IPS-18a (cell line): ENCODE measurements around the gene SLC22A2.

Source experiments
- H3K27ac ChIP-seq: one replicate; pipeline ENCODE4 v1.5.1; 2013; ENCODE audit warnings: low read length
- H3K27me3 ChIP-seq: one replicate; pipeline ENCODE4 v1.6.1; 2013; ENCODE audit warnings: mild to moderate bottlenecking, low read length; ENCODE audit not compliant: control insufficient read depth, insufficient read depth
- H3K36me3 ChIP-seq: one replicate; pipeline ENCODE4 v1.6.1; 2013; ENCODE audit warnings: low read depth, low read length; ENCODE audit not compliant: control insufficient read depth
- H3K4me1 ChIP-seq: one replicate; pipeline ENCODE4 v1.6.1; 2013; ENCODE audit warnings: low read depth, low read length; ENCODE audit not compliant: control insufficient read depth
- H3K4me3 ChIP-seq: one replicate; pipeline ENCODE4 v1.5.1; 2013; ENCODE audit warnings: low read length
- H3K9ac ChIP-seq: one replicate; pipeline ENCODE4 v1.6.1; 2013; ENCODE audit warnings: mild to moderate bottlenecking, low read length, moderate library complexity
- H3K9me3 ChIP-seq: one replicate; pipeline ENCODE4 v1.6.1; 2013; ENCODE audit warnings: low read depth, low read length; ENCODE audit not compliant: control insufficient read depth

The SLC22A2 gene

DNA sequence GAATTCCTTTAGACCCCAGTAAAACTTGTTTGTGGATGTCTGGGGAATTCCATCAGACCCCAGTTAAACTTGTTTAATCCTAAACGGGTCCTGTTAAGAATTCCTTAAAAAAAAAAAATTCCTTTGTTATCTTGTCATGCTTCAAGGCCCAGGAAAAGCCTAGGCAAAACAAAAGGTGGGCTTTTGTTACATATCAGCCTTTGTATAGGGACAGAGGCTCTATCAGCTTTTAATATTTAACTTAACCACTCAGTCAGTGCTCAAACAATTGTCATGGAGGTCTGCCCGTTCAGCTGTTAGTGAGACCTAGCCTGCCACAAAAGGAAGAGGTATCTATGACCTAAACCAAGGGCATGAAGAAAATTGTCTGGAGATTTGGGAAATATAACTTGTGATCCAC lies 83.9 kb downstream of the SLC22A2 start:
- no peaks in the 10 kb centered on the region for H3K36me3 ChIP-seq
- no peaks in the 10 kb centered on the region for H3K27me3 ChIP-seq
- H3K4me3 ChIP-seq = no peak overlapping the region
- no peak overlapping the region for H3K27ac ChIP-seq
- no peak overlapping the region for H3K9ac ChIP-seq
- no peaks in the 10 kb centered on the region for H3K9me3 ChIP-seq
- peaks cover 20% of the 10 kb centered on the region for H3K4me1 ChIP-seq

DNA sequence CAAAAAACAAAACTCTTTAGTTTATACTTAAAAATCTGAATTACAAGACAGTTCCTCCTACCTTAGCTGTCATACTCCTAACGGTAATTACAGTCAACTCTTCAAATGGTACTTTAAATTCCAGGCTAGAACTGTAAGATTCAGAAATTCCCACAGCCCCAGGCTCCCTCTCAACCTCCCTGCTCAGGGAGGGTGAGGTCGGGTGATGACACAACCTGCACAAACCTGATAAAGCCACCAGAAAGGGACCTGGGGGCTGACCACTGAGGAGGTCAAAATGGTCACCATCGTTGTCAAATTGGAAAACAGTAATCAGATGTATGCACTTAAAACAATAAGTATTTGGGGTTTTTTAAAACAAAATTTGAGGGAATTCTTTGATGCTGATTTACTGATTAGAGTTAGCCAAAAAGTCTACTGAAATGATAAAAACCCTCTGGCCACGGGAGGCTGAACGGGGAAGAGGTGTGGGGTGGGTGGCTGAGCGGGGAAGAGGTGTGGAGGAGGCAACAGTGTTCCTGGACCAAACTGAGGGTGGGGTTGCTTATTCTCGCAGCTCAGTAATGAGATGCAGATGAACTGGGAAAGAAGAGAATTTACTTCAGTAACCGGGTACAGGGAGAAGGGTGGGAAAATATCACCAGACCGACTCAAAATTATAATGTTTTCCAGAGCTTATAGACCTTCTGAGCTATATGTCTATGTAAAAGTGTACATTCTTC lies 84.7 kb downstream of the SLC22A2 start:
- Histone ChIP-seq H3K9me3 (no peaks in the 10 kb centered on the region), H3K4me3 (no peak overlapping the region), H3K9ac (no peak overlapping the region), H3K36me3 (no peaks in the 10 kb centered on the region), H3K4me1 (peaks cover 20% of the 10 kb centered on the region), H3K27me3 (no peaks in the 10 kb centered on the region), H3K27ac (no peak overlapping the region)

DNA sequence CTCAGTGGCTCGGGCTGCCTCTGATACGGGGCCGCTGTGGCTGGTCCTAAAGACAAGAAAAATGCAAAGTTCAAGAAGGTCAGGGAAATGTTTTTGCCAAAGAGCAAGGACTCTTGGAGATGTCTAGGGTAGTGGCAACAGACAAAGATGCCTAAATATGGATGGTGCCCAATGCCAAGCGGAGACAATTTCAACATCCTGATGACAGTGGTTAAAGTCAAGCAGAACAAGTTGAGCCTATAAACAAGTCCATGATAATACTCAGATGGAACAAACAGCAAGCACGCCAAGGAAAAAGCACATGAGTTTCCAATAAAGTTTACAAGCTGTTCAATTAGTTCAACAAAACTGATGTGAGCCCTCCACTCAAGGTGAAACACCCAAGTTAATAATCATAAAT lies 85.9 kb downstream of the SLC22A2 start:
- H3K4me1 ChIP-seq = peaks cover 20% of the 10 kb centered on the region
- H3K9ac ChIP-seq = no peak overlapping the region
- H3K4me3 ChIP-seq = no peak overlapping the region
- H3K36me3 ChIP-seq = no peaks in the 10 kb centered on the region
- H3K27ac ChIP-seq = no peak overlapping the region
- no peaks in the 10 kb centered on the region for H3K27me3 ChIP-seq
- H3K9me3 ChIP-seq = no peaks in the 10 kb centered on the region

DNA sequence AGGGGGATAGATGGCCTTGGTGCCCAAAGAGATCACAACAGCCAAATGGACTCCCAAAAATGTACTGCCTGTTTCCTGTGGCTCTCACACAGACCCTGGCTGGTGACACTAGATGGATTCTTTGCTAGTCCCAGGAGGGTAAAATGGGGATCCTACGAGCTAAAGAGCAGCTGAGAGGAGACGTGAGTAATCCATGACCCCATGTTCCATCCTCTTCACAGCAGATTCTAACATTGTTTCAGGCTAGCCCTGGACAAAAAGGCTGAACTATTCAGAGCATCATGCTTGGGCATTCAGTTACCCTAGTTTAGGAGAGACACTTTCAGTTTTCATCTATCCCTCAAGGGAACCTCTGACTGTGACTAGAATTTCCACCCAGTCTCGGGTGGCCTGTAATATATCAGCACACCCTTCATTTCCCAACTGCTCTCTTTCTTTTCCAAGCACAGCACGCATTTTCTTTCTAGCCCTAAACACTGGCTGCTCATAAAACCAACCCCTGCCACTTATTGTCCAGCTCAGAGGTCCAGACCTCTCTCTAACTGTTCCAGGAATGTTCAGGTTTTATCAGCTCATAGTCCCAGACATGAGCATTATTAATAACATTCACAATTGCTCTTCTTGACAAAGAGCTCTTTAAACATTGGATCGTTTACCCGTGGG lies 88.5 kb downstream of the SLC22A2 start:
- Histone ChIP-seq H3K4me3 (no peak overlapping the region), H3K9ac (no peak overlapping the region), H3K4me1 (peaks cover 13% of the 10 kb centered on the region), H3K27ac (no peak overlapping the region), H3K27me3 (no peaks in the 10 kb centered on the region), H3K9me3 (no peaks in the 10 kb centered on the region), H3K36me3 (no peaks in the 10 kb centered on the region)

DNA sequence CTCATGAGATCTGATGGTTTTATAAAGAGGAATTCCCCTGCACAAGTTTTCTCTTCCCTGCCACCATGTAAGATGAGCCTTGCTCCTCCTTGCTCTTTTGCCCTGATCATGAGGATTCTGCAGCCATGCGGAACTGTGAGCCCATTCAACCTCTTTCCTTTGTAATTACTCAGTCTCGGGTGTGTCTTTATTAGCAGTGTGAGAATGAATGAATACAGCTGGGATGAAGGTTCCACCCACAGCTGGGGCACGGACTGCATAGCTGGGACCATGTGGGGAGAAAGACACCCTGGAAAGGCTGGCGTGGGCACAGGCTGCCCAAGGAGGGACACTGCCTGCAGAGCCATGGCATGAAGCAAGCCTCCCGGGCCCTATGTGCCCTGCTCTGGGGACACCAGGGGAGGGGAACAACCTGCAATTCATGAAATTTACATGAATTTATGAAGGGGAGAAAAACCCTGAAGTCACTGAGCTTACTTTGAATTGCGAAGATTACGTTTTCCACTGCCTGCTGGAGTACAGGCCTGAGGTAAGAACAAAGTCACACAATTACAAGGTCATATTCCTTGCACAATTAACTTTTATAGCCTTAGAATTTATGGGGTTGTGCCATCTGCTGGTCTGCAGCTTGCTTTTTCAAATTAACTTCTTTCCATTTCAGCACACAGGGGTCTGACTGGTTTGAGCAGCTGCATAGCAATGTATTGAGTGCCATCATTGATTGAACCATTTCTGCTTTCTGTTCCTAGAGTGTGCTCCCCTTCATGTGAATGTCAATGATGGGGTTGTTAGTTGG lies 90.8 kb downstream of the SLC22A2 start:
- H3K9ac ChIP-seq = no peak overlapping the region
- H3K27ac ChIP-seq = no peak overlapping the region
- no peaks in the 10 kb centered on the region for H3K27me3 ChIP-seq
- no peak overlapping the region for H3K4me3 ChIP-seq
- no peaks in the 10 kb centered on the region for H3K4me1 ChIP-seq
- no peaks in the 10 kb centered on the region for H3K9me3 ChIP-seq
- no peaks in the 10 kb centered on the region for H3K36me3 ChIP-seq
